GM18498 (cell line): ENCODE results near the gene GMEB1.
"Not testable (repeated sequence)": the region's sequence is repeated elsewhere in the genome, so short reads cannot be mapped to it uniquely, and the experiment has no call there.

Experiments used
- ATAC-seq: cut with Tn5 transposase; IDR thresholded peaks from one replicate; pipeline ENCODE4 v1.9.1; 2021; ENCODE audit warnings: mild to moderate bottlenecking, moderate library complexity; ENCODE audit not compliant: unreplicated experiment

The GMEB1 gene, protein sequence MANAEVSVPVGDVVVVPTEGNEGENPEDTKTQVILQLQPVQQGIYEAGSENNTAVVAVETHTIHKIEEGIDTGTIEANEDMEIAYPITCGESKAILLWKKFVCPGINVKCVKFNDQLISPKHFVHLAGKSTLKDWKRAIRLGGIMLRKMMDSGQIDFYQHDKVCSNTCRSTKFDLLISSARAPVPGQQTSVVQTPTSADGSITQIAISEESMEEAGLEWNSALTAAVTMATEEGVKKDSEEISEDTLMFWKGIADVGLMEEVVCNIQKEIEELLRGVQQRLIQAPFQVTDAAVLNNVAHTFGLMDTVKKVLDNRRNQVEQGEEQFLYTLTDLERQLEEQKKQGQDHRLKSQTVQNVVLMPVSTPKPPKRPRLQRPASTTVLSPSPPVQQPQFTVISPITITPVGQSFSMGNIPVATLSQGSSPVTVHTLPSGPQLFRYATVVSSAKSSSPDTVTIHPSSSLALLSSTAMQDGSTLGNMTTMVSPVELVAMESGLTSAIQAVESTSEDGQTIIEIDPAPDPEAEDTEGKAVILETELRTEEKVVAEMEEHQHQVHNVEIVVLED

DNA sequence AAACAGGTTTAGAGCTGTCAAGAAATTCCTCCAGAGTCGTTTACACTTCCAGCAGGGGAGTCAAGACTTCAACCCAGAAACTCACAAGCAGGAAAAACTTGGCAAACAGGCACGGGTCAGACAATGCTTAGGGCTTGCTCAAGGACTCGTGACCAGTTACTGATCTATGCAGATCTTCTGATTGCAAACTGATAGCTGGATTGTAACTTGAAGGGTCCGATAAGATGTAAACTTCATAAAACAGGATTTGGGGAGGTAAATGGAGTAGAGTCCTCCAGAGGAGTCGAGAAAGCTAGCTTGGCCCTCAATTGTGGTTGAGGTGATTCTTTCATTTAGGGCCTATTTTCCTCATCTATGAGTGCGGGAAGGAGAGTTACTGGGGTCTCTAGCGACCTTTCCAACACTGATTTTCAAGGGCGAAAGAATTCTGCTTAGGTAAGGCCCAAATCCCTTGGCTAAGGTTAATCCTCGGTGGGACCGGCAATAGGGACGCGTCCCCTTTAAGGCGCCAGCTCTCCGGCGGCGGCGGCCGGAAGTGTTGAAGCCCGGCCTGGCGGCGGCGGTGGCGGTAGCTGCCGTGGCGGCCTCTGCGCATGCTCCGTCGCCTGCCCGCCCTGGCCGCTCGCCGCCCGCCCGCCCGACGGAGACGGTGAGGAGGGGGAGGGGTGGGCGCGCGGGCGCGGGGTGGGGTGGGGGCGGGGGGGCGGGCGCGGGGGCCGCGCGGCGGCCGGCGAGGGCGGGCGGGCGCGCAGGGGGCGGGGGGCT lies at the start of gene GMEB1:
GMEB1 (plus strand) TSS at position 594 of the 765 bp plus-strand sequence. CDS start 14,829 bp downstream, outside the sequence.
- peak; percentile 81 for ATAC-seq

DNA sequence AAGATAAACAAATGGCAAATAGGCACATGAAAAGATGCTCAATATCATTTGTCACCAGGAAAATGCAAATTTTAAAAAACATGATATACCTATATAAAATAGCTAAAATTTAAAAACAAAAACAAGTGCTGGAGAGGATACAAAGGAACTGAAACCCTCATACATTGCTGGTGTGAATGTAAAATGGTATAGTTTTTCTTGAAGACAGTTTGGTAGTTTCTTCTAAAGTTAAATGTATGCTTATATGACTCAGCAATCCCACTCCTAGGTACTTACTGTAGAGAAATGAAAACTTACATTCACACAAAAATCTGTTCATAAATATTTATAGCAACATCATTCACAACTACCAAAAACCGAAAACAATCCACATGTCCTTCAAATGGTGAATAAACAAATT lies 36.9 kb upstream of the GMEB1 start:
- no peak for ATAC-seq

DNA sequence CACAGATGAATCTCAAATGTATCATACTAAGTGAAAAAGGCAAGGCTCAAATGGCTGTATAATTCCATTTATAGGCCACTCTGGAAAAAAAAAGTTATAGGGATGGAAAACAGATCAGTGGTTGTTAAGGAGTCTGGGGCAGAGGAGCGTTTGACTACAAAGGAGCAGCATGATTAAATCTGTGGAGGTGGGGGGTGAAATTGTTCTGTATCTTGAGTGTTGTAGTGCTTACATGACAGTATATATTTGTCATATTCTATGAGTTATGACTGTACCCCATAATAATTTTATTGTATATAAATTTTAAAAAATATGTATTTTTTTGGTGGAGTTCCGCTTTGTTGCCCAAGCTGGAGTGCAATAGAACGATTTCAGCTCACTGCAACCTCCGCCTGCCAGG lies 36.0 kb upstream of the GMEB1 start:
- ATAC-seq = no peak

DNA sequence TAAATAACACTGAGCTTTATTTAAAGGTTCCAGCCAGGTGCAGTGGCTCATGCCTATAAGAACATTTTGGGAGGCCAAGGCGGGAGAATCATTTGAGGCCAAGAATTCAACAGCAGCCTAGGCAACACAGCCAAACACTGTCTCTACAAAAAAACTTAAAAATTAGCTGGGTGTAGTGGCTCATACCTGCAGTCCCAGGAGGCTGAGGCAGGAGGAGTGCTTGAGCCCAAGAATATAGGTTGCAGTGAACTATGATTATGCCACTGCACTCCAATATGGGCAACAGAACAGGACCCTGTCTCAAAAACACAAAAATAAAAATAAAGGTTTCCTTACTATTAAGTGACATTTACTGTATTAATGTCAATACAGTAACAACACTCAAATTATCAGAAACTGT lies 27.8 kb upstream of the GMEB1 start:
- ATAC-seq = no peak

DNA sequence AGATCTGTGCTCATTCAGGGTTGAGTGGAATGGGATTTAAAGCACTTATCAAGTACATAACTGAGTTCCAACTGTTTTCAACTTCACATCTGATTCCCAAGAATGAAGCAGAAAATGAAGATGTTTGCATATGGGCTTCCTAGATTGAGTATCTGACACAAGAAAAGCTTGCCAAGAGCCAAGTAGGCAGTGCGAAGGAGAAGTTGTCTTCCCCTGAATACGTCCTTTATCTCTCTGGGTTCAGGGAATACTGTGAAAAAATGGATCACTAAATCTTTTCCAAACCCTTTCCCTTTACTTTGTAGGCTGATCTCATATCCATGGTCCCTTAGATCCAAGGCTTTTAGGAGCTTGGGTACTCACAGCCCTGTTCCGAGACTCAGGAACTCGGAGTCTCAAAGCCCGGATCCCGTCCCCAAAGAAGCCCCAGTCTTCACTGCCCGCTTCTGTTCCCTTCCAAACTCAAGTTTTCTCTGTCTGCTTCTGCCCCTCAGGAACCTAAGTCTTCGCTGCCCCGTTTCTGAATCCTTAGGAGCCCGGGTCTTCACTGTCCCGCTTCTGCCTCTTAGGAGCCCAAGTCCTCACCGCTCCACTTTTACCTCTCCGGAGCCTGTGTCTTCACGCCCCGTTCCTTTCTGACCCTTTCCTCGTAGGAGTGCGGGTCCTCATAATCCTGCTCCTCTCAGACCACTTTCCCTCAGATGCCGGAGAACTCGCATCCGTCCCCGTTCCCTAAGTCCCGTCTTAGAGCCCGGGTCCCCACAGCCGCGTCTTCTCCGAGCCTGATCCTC lies 26.3 kb upstream of the GMEB1 start:
- ATAC-seq = peak; percentile 29

DNA sequence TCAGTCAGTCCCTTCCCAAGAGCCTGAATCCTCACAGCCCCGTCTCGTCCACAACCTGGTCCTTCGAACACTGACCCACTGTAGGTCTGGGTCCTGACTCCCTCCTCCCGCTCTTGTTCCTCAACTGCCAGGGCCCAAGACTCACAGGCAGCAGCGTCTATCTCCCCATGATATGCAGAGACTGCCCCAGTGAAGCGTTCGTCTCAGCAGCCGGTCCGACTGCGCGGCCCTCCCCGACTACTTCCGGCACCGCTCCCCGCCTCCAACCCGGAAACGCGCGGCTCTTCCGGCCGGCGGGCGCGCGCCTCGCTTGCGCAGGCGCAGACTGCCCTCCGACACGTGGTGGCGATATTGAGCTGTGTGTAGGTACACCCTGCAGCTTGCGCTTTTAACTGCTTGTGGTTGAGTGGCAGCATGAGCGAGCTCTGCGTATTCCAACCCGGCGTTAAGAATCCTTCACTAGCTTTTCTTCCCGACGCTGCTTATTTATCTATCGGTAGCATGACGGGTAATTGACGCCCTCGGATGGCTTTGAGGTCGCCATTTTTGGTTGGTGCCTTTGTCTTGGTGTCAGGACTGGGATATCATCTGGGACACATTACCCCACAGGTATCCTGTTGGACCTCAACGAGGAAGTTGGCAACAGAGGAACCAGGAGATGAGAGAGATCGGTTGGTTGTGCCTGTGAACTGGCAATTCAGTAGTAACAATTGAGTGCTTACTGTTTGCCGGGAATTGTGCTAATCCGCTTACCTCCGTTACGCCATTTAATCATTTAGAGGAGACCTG lies 25.5 kb upstream of the GMEB1 start, which contains the start of gene TAF12:
TAF12 (minus strand) TSS at position 221 of the 789 bp plus-strand sequence. CDS start 20,986 bp downstream, outside the sequence.
- ATAC-seq = peak; percentile 79

DNA sequence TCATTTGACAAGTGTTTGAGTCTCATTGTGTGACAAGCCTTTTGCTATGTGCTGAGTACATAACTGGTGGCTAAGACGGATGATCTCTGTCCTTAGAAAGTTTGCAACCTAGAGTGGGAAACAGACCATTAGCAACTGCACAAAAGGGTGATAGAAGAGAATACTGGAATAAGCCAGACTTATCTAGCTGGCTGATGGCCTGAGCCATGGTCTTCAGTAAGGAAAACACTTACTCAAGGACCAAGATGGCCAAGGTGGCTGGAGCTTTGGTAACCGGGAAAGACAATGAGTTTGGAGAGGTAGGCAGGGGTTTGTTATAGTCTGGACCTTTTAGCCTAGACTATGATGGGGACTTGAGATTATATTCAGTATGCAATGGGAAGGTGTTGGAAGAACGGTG lies 24.1 kb upstream of the GMEB1 start:
- no peak for ATAC-seq

DNA sequence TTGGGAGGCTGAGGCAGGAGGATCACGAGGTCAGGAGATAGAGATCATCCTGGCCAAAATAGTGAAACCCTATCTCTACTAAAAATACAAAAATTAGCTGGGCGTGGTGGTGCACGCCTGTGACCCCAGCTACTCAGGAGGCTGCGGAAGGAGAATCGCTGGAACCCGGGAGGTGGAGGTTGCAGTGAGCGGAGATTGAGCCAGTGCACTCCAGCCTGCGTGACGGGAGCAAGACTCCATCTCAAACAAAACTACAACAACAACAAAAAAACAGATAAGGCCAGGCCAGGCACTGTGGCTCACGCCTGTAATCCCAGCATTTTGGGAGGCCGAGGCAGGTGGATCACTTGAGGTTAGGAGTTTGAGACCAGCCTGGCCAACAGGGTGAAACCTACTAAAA lies 23.2 kb upstream of the GMEB1 start:
- ATAC-seq = not testable (repeated sequence)

DNA sequence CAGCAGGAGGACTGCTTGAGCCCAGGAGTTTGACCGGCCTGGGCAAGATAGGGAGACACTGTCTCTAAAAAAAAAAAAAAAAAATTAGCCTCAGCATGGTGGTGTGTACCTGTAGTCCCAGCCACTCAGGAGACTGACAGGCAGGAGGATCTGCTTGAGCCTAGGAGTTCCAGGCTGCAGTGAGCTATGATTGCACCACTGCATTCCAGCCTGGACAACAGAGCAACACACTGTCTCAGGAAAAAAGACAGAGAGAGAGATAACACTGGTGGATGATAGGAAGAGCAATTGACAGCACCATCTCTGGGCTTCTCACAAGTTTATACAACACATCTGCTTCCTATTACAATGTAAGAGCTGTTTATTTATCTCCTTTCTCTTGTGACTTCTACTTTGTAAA lies 22.5 kb upstream of the GMEB1 start:
- ATAC-seq = no peak

DNA sequence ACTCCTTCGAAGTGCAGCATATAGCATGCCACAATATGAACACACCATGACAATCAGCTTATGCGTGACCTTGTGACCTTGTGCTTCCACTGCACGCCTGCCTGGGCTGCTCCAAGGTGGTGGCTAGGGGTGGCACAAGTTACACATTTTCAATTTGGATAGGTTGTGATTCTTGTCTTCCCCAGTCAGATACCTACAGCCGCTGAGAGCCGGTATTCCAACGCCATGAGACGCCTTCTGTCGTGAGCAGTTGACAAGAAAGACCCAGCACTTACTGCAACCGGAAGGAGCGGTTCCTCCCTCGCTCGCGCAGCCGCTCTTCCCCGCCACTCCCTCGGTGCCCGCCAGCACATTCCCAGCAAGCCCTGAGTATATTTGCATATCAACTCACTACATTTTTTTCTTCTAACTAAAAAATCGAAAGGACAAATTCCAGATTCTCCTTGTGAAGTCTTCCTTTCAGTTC lies 20.5 kb upstream of the GMEB1 start:
- ATAC-seq = peak; percentile 67

DNA sequence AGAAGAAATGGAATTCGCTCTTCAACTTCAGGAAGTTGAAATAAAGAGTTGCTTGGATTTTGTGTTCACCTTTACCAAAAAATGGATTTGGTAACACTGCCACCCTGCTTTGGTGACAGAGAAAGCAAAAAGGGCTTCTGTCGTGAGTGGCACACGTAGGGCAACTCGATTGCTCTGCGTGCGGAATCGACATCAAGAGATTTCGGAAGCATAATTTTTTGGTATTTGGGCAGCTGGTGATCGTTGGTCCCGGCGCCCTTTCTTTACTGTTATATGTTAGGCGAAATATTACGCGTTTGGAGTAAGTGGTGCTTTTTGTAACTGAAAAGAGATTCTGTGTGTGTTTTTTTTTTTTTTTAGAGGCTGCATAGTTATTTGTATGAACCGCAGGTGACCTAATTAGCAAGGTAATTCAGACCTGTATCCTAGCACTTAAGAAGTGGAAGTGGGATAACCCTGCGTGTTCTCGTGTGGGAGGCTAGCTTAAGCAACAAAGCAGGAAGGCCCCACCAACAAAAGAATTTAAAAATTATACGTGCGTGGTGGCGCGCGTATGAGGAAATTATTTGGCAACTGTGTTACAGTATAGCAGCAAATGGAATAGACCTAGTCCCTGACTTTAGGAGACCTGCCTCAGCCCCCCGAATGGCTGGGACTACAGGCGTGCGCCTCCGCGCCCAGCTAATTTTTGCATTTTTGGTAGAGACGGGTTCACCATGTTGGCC lies 19.9 kb upstream of the GMEB1 start, which contains the start of gene RNU11:
RNU11 (plus strand) TSS at position 127 of the 725 bp plus-strand sequence.
- ATAC-seq = peak; percentile 71

DNA sequence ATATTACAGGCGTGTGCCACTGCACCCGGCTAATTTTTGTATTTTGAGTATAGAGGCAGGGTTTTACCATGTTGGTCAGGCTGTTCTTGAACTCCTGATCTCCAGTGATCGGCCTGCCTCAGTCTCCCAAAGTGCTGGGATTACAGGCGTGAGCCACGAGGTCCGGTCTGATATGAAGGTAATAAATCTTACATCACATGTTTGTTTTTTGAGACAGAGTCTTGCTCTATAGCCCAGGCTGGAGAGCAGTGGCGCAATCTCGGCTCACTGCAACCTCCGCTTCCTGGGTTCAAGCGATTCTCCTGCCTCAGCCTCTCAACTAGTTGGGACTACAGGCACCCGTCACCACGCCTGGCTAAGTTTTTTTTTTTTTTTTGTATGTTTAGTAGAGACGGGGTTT lies 15.5 kb upstream of the GMEB1 start:
- ATAC-seq = not testable (repeated sequence)

DNA sequence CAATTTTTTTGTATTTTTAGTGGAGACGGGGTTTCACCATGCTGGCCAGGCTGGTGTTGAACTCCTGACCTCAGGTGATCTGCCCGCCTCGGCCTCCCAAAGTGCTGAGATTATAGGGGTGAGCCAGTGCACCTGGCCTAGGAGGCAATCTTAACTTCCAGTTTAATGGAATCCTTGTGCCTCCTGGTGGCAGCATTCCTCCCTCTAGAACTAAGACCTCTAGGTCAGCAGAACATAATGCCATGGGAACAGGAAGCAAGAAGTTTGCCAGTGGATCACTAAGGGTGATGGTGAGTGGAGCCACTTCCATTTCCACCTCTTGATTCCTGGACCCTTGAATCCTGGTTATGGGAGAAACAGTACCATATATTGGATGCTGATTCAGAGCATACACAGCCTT lies 14.7 kb upstream of the GMEB1 start:
- not testable (repeated sequence) for ATAC-seq

DNA sequence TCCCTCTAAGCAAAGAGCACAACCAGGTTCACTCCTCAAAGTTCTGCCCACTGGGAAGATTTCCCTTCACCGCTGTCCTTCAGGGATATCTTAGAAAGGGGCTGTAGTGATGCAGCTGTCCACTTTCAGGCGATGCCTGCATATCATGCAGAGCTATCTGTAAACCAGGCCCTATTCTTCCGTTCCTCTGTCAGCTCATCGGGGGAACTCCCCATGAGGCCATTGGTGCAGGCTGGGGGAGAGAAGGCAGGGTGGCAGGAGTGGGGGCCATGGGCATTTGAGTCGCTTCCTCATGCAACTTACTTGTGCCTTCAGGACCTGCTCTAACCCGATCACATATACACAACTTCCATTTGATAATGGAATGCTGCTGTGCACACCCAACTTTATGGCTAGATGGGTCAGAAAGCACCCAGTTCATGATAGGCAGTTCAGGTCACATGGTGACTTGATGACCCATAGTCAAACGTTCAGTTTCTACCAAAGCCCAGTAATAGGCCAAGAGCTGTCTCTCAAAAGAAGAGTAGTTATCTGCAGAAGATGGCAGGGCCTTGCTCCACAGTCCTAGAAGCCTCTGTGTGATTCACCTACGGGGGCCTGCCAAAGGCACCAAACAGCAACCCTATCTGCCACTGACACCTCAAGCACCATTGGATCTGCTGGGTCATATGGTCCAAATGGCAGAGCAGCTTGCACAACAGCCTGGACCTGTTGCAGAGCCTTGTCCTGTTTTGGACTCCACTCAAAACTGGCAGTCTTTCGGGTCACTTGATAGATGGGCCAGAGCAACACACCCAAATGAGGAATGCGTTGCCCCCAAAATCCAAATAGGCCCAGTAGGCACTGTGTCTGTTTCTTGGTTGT lies 12.9 kb upstream of the GMEB1 start:
- ATAC-seq = not testable (repeated sequence)

DNA sequence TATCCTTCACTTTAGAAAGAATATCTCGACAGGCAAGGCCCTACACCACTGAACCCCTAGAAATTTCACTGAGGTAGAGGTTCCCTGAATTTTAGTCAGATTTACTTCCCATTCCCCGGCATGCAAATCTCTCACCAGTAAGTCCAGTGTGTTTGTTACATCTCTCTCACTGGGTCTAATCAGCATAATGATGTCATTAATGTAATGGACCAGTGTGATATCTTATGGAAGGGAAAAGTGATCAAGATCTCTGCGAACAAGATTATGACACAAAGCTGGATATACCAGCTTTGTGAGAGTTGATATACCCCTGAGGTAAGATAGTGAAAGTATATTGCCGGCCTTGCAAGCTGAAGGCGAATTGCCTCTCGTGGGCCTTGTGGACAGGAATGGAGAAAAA lies 12.2 kb upstream of the GMEB1 start:
- no peak for ATAC-seq

DNA sequence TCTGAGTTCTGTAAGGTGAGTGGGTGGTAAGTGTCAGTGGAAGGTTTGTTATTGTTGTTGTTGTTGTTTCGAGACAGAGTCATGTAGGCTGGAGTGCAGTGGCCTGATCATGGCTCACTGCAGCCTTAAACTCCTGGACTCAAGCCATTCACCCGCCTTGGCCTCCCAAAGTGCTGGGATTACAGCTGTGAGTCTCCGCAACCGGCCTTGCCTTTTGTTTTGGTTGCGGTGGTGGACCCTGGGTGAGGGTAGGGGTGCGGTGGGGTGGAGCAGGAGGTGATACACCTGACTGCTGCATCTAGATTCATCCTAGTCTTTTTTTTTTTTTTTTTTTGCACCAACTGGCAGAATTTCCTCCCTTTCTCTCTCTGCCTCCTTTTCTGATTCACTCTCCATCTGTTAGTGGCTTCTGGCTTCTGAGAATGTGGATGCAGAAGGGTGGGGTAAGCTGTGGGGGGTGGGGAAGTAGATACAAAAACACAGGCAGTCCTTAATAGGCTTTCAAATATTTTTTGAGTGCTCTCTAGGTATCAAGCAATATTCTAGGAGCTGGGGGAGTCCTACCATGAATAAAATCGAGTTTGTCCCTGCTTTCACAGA lies 4.6 kb upstream of the GMEB1 start:
- no peak for ATAC-seq

DNA sequence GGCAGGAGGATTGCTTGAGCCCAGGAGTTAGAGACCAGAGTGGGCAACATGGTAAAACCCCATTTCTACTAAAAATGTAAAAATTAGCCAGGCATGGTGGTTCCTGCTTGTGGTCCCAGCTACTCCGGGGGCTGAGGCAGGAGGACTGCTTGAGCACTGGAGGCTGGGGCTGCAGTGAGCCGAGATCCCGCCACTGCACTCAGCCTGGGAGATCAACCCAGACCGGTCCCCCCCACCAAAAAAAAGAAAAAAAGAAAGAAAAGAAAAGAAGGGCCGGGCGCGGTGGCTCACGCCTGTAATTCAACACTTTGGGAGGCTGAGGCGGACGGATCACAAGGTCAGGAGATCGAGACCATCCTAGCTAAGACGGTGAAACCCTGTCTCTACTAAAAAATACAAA lies 1.8 kb upstream of the GMEB1 start:
- no peak for ATAC-seq
